Rectal smooth muscle tissue (tissue), 1 donor: Measurements from ENCODE around the gene SLC35F6.
"Not testable (repeated sequence)": the region's sequence is repeated elsewhere in the genome, so short reads cannot be mapped to it uniquely, and the experiment has no call there.

Experiments
- H3K27ac ChIP-seq: one replicate; pipeline ENCODE4 v1.7.0; 2013; ENCODE audit warnings: low read depth, low read length, inconsistent platforms
- H3K27me3 ChIP-seq: one replicate; pipeline ENCODE4 v1.7.0; 2013; ENCODE audit warnings: low read length; ENCODE audit not compliant: control insufficient read depth, insufficient read depth
- H3K36me3 ChIP-seq: one replicate; pipeline ENCODE4 v1.7.0; 2013; ENCODE audit warnings: low read length; ENCODE audit not compliant: control insufficient read depth, insufficient read depth
- H3K4me1 ChIP-seq: one replicate; pipeline ENCODE4 v1.7.0; 2013; ENCODE audit warnings: low read length; ENCODE audit not compliant: control insufficient read depth, insufficient read depth
- H3K4me3 ChIP-seq: one replicate; pipeline ENCODE4 v1.7.0; 2013; ENCODE audit warnings: low read length
- H3K9ac ChIP-seq: one replicate; pipeline ENCODE4 v1.7.0; 2013; ENCODE audit warnings: low read length

SLC35F6 gene

GRCh38 chr2:26784570-26785234, 20.6 kb downstream of the SLC35F6 start:
- H3K27ac ChIP-seq: no peak overlapping the region
- H3K9ac ChIP-seq: no peak overlapping the region
- no peaks in the 10 kb centered on the region for H3K4me1 ChIP-seq
- peaks cover 5% of the 10 kb centered on the region for H3K36me3 ChIP-seq
- H3K27me3 ChIP-seq: no peaks in the 10 kb centered on the region
- no peak overlapping the region for H3K4me3 ChIP-seq

- H3K27ac ChIP-seq: no peak within 1 kb of the TSS
- H3K4me1 ChIP-seq: no peaks in the 10 kb centered on the region
- H3K27me3 ChIP-seq: no peaks in the 10 kb centered on the region
- H3K4me3 ChIP-seq: peak within 1 kb of the TSS; percentile 70
- H3K36me3 ChIP-seq: no peaks in the 10 kb centered on the region
- no peak within 1 kb of the TSS for H3K9ac ChIP-seq
These were observed 21.5 kb downstream of the SLC35F6 start, which contains the start of gene CENPA for GRCh38 chr2:26785431-26786206. CENPA (plus strand) TSS chr2:26786056; CDS start chr2:26786197, 141 bp downstream.

GRCh38 chr2:26786207-26787028, 22.3 kb downstream of the SLC35F6 start:
- Histone ChIP-seq H3K27ac (no peak overlapping the region), H3K4me3 (peak overlapping the region; percentile 66), H3K9ac (no peak overlapping the region), H3K27me3 (no peaks in the 10 kb centered on the region), H3K36me3 (no peaks in the 10 kb centered on the region), H3K4me1 (no peaks in the 10 kb centered on the region)

GRCh38 chr2:26792720-26793119, 28.6 kb downstream of the SLC35F6 start:
- Histone ChIP-seq H3K27me3 (no peaks in the 10 kb centered on the region), H3K27ac (no peak overlapping the region), H3K36me3 (no peaks in the 10 kb centered on the region), H3K4me3 (no peak overlapping the region), H3K4me1 (no peaks in the 10 kb centered on the region), H3K9ac (no peak overlapping the region)

GRCh38 chr2:26793518-26793917, 29.4 kb downstream of the SLC35F6 start:
- Histone ChIP-seq H3K27ac (no peak overlapping the region), H3K36me3 (no peaks in the 10 kb centered on the region), H3K9ac (no peak overlapping the region), H3K4me1 (no peaks in the 10 kb centered on the region), H3K4me3 (no peak overlapping the region), H3K27me3 (no peaks in the 10 kb centered on the region)

- H3K36me3 ChIP-seq, H3K4me3 ChIP-seq, H3K27me3 ChIP-seq, H3K4me1 ChIP-seq, H3K9ac ChIP-seq, H3K27ac ChIP-seq: not testable (repeated sequence)
These were observed 31.1 kb downstream of the SLC35F6 start for GRCh38 chr2:26795135-26795534.

- H3K27ac ChIP-seq: no peak overlapping the region
- no peaks in the 10 kb centered on the region for H3K4me1 ChIP-seq
- H3K4me3 ChIP-seq: no peak overlapping the region
- no peak overlapping the region for H3K9ac ChIP-seq
- H3K27me3 ChIP-seq: no peaks in the 10 kb centered on the region
- no peaks in the 10 kb centered on the region for H3K36me3 ChIP-seq
These were observed 37.2 kb downstream of the SLC35F6 start for GRCh38 chr2:26801328-26801727.

GRCh38 chr2:26801796-26802195, 37.7 kb downstream of the SLC35F6 start:
- no peaks in the 10 kb centered on the region for H3K36me3 ChIP-seq
- no peak overlapping the region for H3K9ac ChIP-seq
- H3K27ac ChIP-seq: no peak overlapping the region
- H3K4me1 ChIP-seq: no peaks in the 10 kb centered on the region
- H3K27me3 ChIP-seq: no peaks in the 10 kb centered on the region
- no peak overlapping the region for H3K4me3 ChIP-seq

GRCh38 chr2:26805241-26805676, 41.2 kb downstream of the SLC35F6 start:
- no peak overlapping the region for H3K27ac ChIP-seq
- no peaks in the 10 kb centered on the region for H3K36me3 ChIP-seq
- H3K4me1 ChIP-seq: no peaks in the 10 kb centered on the region
- no peak overlapping the region for H3K4me3 ChIP-seq
- no peak overlapping the region for H3K9ac ChIP-seq
- no peaks in the 10 kb centered on the region for H3K27me3 ChIP-seq

GRCh38 chr2:26807788-26808460, 43.8 kb downstream of the SLC35F6 start:
- Histone ChIP-seq H3K9ac (no peak overlapping the region), H3K27me3 (no peaks in the 10 kb centered on the region), H3K4me3 (no peak overlapping the region), H3K27ac (no peak overlapping the region), H3K36me3 (no peaks in the 10 kb centered on the region), H3K4me1 (no peaks in the 10 kb centered on the region)

- no peaks in the 10 kb centered on the region for H3K4me1 ChIP-seq
- no peak overlapping the region for H3K4me3 ChIP-seq
- no peaks in the 10 kb centered on the region for H3K27me3 ChIP-seq
- no peak overlapping the region for H3K27ac ChIP-seq
- no peak overlapping the region for H3K9ac ChIP-seq
- H3K36me3 ChIP-seq: no peaks in the 10 kb centered on the region
These were observed 45.1 kb downstream of the SLC35F6 start for GRCh38 chr2:26809211-26809610.
